SK-N-SH (cell line): Measurements from ENCODE around the gene FGD6. TPM values are rescaled to one million over a fixed set of nuclear protein-coding genes. Genes with fewer than 3 reads are reported as not detected.
A peak's percentile ranks its signal among the peaks of the same experiment; 100 is the strongest.

ENCODE experiments used
- CTCF ChIA-PET: fragments of 300-600, 350-600 bp; formaldehyde crosslinking; extraction: SDS; loops from one replicate; lab custom pipeline; 2021; lab: Yijun Ruan, JAX
- POLR2A ChIA-PET: fragments of 350-600 bp; sonication (Branson Sonifier 250); formaldehyde crosslinking; extraction: SDS; loops from one replicate; lab custom pipeline; 2020; ENCODE audit warnings: antibody characterized with exemption, inconsistent platforms; lab: Yijun Ruan, JAX
- DNase-seq: peaks from one replicate; pipeline ENCODE4 v3.0.0; 2012
- H2AFZ ChIP-seq: fragments of 200-600 bp; sonication (generic); 2 replicates; pipeline ENCODE4 v1.8.1; 2016; ENCODE audit warnings: antibody characterized with exemption, mild to moderate bottlenecking, low read depth
- H3F3A ChIP-seq: fragments of 200-600 bp; sonication (generic); replicated peaks from 2 replicates; pipeline ENCODE3; 2016; ENCODE audit warnings: antibody characterized with exemption, mild to moderate bottlenecking; ENCODE audit not compliant: insufficient read depth
- H3K27ac ChIP-seq, 2 experiments: fragments of 200-500 bp in 1 of 2; fragments of 200-600 bp in 1 of 2; sonication (Bioruptor generic) in 1 of 2; sonication (generic), shearing (Covaris generic) in 1 of 2; 2 replicates each; pipeline versions ENCODE4 v1.5.1 to v1.6.1; 2014 to 2016; ENCODE audit warnings: low read depth in 2 of 2, inconsistent platforms in 1 of 2, low read length in 1 of 2, mild to moderate bottlenecking in 1 of 2, mixed read lengths in 1 of 2
- H3K27me3 ChIP-seq: fragments of 200-600 bp; sonication (generic), shearing (Covaris generic); 2 replicates; pipeline ENCODE4 v1.6.1; 2016; ENCODE audit warnings: mixed run types; ENCODE audit not compliant: insufficient read depth
- H3K36me3 ChIP-seq, 2 experiments: fragments of 200-500 bp in 1 of 2; fragments of 200-600 bp in 1 of 2; sonication (Bioruptor generic) in 1 of 2; sonication (generic) in 1 of 2; replicated peaks in 1 of 2; 2 replicates each; pipeline versions ENCODE3 to v1.5.1; 2014 to 2016; ENCODE audit warnings: low read length in 1 of 2, mild to moderate bottlenecking in 1 of 2; ENCODE audit not compliant: insufficient read depth in 2 of 2, control insufficient read depth in 1 of 2
- H3K4me1 ChIP-seq, 2 experiments: fragments of 200-500 bp in 1 of 2; fragments of 200-600 bp in 1 of 2; sonication (Bioruptor generic) in 1 of 2; sonication (generic), shearing (Covaris generic) in 1 of 2; 2 replicates each; pipeline versions ENCODE4 v1.5.1 to v1.6.1; 2014 to 2016; ENCODE audit warnings: low read depth in 1 of 2, low read length in 1 of 2, mixed run types in 1 of 2; ENCODE audit not compliant: insufficient read depth in 2 of 2, control insufficient read depth in 1 of 2
- H3K4me2 ChIP-seq: fragments of 200-600 bp; sonication (generic), shearing (Covaris generic); 2 replicates; pipeline ENCODE4 v1.6.1; 2017; ENCODE audit warnings: mixed run types
- H3K4me3 ChIP-seq, 2 experiments: fragments of 200-500 bp in 1 of 2; fragments of 200-600 bp in 1 of 2; sonication (Bioruptor generic) in 1 of 2; sonication (generic), shearing (Covaris generic) in 1 of 2; 2 replicates each; pipeline versions ENCODE4 v1.5.1 to v1.8.1; 2014 to 2016; ENCODE audit warnings: low read depth in 2 of 2, inconsistent platforms in 1 of 2, low read length in 1 of 2, mild to moderate bottlenecking in 1 of 2, mixed read lengths in 1 of 2, moderate library complexity in 1 of 2
- H3K79me2 ChIP-seq: fragments of 200-600 bp; sonication (generic); 2 replicates; pipeline ENCODE4 v1.8.1; 2017; ENCODE audit warnings: mild to moderate bottlenecking; ENCODE audit not compliant: insufficient read depth
- H3K9ac ChIP-seq: fragments of 200-600 bp; sonication (generic); 2 replicates; pipeline ENCODE4 v1.6.1; 2017; ENCODE audit warnings: mixed run types
- H3K9me2 ChIP-seq: fragments of 200-600 bp; sonication (generic); 2 replicates; pipeline ENCODE4 v1.6.1; 2017; ENCODE audit warnings: mixed run types
- H3K9me3 ChIP-seq: fragments of 200-600 bp; sonication (generic); 2 replicates; pipeline ENCODE4 v1.6.1; 2017; ENCODE audit warnings: mixed run types, mild to moderate bottlenecking, moderate library complexity
- H4K20me1 ChIP-seq: fragments of 200-600 bp; sonication (generic); 2 replicates; pipeline ENCODE4 v1.6.1; 2017; ENCODE audit warnings: mild to moderate bottlenecking, mixed run types; ENCODE audit not compliant: insufficient read depth
- EZH2phosphoT487 ChIP-seq: fragments of 200-600 bp; sonication (generic); IDR thresholded peaks from 2 replicates; pipeline ENCODE4 v1.6.1; 2017; ENCODE audit warnings: low read depth, mixed run types, mild to moderate bottlenecking, antibody characterized with exemption, moderate library complexity, borderline replicate concordance
- FOSL2 ChIP-seq: IDR thresholded peaks from 2 replicates; pipeline ENCODE4 v1.4.0; 2012; ENCODE audit warnings: low read depth, mild to moderate bottlenecking, moderate library complexity, borderline replicate concordance
- FOXJ3 ChIP-seq: sonication (generic); formaldehyde crosslinking; IDR thresholded peaks from 2 replicates; pipeline ENCODE4 v1.5.1; 2020; ENCODE audit warnings: mild to moderate bottlenecking, missing genetic modification reagents
- FOXM1 ChIP-seq: IDR thresholded peaks from 2 replicates; pipeline ENCODE4 v1.4.0; 2012; ENCODE audit warnings: low read depth, mild to moderate bottlenecking
- GABPA ChIP-seq: IDR thresholded peaks from 2 replicates; pipeline ENCODE4 v1.4.0; 2012; ENCODE audit warnings: low read depth, mild to moderate bottlenecking
- GATA2 ChIP-seq: sonication (generic); formaldehyde crosslinking; IDR thresholded peaks from 2 replicates; pipeline ENCODE4 v1.5.0; 2020; ENCODE audit warnings: mild to moderate bottlenecking, missing genetic modification reagents
- JUND ChIP-seq: IDR thresholded peaks from 2 replicates; pipeline ENCODE4 v1.4.0; 2012
- NFIC ChIP-seq: IDR thresholded peaks from 2 replicates; pipeline ENCODE4 v1.4.0; 2012; ENCODE audit warnings: borderline replicate concordance
- RAD21 ChIP-seq: IDR thresholded peaks from 2 replicates; pipeline ENCODE4 v1.6.1; 2012; ENCODE audit warnings: mild to moderate bottlenecking, low read length
- RFX5 ChIP-seq: IDR thresholded peaks from 2 replicates; pipeline ENCODE4 v1.6.1; 2012; ENCODE audit warnings: mild to moderate bottlenecking, improper control_type of control experiment, low read length
- RXRA ChIP-seq: IDR thresholded peaks from 2 replicates; pipeline ENCODE4 v1.4.0; 2012; ENCODE audit warnings: low read depth, mild to moderate bottlenecking, borderline replicate concordance
- SIN3A ChIP-seq: IDR thresholded peaks from 2 replicates; pipeline ENCODE4 v1.6.1; 2012; ENCODE audit warnings: low read depth, mild to moderate bottlenecking, low read length, moderate library complexity, borderline replicate concordance
- TAF1 ChIP-seq: IDR thresholded peaks from 2 replicates; pipeline ENCODE4 v1.6.1; 2012; ENCODE audit warnings: low read depth, mild to moderate bottlenecking, low read length, moderate library complexity, borderline replicate concordance
- WGBS: methylation state at CpG from one replicate; pipeline ENCODE4 v1.1.6; 2017; ENCODE audit warnings: low lambda C conversion rate; 5-methylcytosine and 5-hydroxymethylcytosine counted together
- polyA plus RNA-seq, 3 experiments: library from polyadenylated mRNA; depleted of rRNA; stranded (reverse); fragments of >200 nt; gene quantifications; 2 replicates each; pipeline ENCODE4 v1.2.3, GENCODE V29; 2012
- TF ChIP-seq, protein P1 (sequence below): IDR thresholded peaks from 2 replicates; pipeline ENCODE4; 2012
- TF ChIP-seq, protein P2 (sequence below): IDR thresholded peaks from 2 replicates; pipeline ENCODE4 v1.4.0; 2012; ENCODE audit warnings: low read depth
- TF ChIP-seq, protein P3 (sequence below): fragments of 200-600 bp; sonication (generic); IDR thresholded peaks from 2 replicates; pipeline ENCODE4 v1.6.1; 2017; ENCODE audit warnings: antibody characterized with exemption, mild to moderate bottlenecking, moderate library complexity

Gene FGD6
- polyA plus RNA-seq, 1 of the 3 experiments (the other 2 are of a cell fraction), result 2.8 TPM

DNA sequence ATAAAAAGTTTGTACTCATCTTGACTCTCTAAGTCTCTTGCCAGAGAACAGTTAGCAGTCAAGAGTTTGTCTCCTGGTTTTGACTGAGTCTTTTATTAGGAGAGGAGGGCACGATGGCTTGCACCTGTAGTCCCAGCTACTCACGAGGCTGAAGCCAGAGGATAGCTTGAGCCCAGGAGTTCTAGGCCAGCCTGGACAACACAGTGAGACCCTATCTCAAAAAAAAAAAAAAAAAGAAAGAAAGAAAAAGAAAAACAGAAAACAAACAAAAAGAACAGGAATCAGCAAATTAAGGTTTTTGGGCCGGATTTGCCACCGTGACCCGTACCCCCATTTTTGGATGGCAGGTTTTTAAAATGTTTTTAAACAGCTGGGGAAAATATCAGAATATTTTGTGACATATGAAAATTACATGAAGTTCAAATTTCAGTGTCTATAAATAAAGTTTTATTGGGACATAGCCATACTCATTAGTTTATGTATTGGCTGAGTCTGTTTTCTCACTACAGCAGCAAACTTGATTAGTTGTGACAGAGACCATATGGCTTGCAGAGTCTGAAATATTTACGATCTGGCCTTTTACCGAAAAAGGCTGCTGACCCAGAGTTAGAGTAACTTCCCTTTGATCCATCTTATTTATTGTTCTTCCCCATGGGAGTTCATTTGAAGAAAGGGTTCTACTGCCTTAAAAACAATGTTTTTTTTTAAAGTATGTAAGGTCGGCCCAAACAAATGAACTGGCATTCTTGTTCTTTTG lies 31.5 kb upstream of the FGD6 start (continued):
- TF ChIP-seq, protein P1, sequence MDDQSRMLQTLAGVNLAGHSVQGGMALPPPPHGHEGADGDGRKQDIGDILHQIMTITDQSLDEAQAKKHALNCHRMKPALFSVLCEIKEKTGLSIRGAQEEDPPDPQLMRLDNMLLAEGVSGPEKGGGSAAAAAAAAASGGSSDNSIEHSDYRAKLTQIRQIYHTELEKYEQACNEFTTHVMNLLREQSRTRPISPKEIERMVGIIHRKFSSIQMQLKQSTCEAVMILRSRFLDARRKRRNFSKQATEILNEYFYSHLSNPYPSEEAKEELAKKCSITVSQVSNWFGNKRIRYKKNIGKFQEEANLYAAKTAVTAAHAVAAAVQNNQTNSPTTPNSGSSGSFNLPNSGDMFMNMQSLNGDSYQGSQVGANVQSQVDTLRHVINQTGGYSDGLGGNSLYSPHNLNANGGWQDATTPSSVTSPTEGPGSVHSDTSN, result peak; percentile 98
- TF ChIP-seq JUND (peak; percentile 80), FOXJ3 (CRISPR knock-in tag) (no peak), RAD21 (no peak; the same call in 1 of the 2 replicates), FOXM1 (no peak), GATA2 (CRISPR knock-in tag) (no peak), RXRA (peak; percentile 77), GABPA (no peak), TAF1 (no peak), FOSL2 (peak; percentile 24; the same call in 1 of the 2 replicates), EZH2phosphoT487 (no peak), RFX5 (no peak)
- TF ChIP-seq, protein P2, sequence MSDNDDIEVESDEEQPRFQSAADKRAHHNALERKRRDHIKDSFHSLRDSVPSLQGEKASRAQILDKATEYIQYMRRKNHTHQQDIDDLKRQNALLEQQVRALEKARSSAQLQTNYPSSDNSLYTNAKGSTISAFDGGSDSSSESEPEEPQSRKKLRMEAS, result peak; percentile 57; the same call in 1 of the 2 replicates

DNA sequence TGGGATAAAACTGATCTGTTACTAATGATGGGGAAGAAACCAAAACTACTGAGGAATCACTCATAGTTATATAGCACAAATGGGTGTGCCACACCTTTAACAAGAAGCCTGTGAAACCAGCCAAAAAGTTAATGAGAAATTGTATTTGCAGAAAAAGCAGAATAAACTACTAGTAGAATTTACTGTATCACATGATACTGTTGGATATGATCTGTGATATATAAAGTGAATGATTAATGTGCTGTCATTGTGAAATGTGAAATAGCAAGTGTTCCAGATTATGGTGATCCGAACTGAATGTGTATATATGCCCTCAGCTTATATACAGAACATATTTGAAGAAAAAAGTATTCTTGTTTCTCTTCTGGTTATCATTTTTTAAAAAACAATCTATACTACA lies 30.8 kb upstream of the FGD6 start:
- ChIA-PET POLR2A (no interaction called here), CTCF (no interaction called here)
- Histone ChIP-seq H3K4me3 (no peak overlapping the region), H3K9me3 (no peaks in the 10 kb centered on the region), H3F3A (peaks cover 27% of the 10 kb centered on the region), H3K36me3 (peaks cover 13 to 25% of the 10 kb centered on the region in 2 experiments), H3K27ac (peak overlapping the region; percentile 23 to 65; a peak in 3 of 4 replicates), H3K9ac (no peak overlapping the region), H4K20me1 (peaks cover 29% of the 10 kb centered on the region), H3K9me2 (no peaks in the 10 kb centered on the region), H3K79me2 (peaks cover 85% of the 10 kb centered on the region), H3K27me3 (no peaks in the 10 kb centered on the region), H3K4me1 (peaks cover 7 to 34% of the 10 kb centered on the region in 2 experiments; a peak in 3 of 4 replicates), H2AFZ (no peak overlapping the region), H3K4me2 (no peak overlapping the region)
- 70% methylated on average over 1 of the region's 1 CpG for WGBS
- TF ChIP-seq, protein P1, result peak; percentile 11; the same call in 1 of the 2 replicates
- TF ChIP-seq SIN3A (no peak), JUND (no peak), NFIC (no peak)
- TF ChIP-seq, protein P3, sequence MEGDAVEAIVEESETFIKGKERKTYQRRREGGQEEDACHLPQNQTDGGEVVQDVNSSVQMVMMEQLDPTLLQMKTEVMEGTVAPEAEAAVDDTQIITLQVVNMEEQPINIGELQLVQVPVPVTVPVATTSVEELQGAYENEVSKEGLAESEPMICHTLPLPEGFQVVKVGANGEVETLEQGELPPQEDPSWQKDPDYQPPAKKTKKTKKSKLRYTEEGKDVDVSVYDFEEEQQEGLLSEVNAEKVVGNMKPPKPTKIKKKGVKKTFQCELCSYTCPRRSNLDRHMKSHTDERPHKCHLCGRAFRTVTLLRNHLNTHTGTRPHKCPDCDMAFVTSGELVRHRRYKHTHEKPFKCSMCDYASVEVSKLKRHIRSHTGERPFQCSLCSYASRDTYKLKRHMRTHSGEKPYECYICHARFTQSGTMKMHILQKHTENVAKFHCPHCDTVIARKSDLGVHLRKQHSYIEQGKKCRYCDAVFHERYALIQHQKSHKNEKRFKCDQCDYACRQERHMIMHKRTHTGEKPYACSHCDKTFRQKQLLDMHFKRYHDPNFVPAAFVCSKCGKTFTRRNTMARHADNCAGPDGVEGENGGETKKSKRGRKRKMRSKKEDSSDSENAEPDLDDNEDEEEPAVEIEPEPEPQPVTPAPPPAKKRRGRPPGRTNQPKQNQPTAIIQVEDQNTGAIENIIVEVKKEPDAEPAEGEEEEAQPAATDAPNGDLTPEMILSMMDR, result no peak
- no peak for DNase-seq
